Aorta (tissue), 5 donors: ENCODE data around the gene CTNNBL1. TPM values are rescaled to one million over a fixed set of nuclear protein-coding genes. Genes with fewer than 3 reads are reported as not detected.

ENCODE experiments used
- ATAC-seq: fragments of 200-7000 bp; cut with Tn5 transposase; one replicate; pipeline ENCODE4 v1.9.1; 2022; ENCODE audit warnings: moderate library complexity; ENCODE audit not compliant: low FRiP score
- DNase-seq, 2 donors: peaks; one replicate each; pipeline ENCODE4 v3.0.0-alpha.2; 2020
- H3K27ac ChIP-seq, 2 donors: one replicate each; pipeline ENCODE4 v1.5.1; 2013; ENCODE audit warnings: low read length in 2 of 2, mild to moderate bottlenecking in 2 of 2, moderate library complexity in 2 of 2, control low read depth in 1 of 2, inconsistent platforms in 1 of 2, low read depth in 1 of 2
- H3K27me3 ChIP-seq, 2 donors: one replicate each; pipeline ENCODE4 v1.6.1; 2013; ENCODE audit warnings: control low read depth in 1 of 2, low read length in 1 of 2, mild to moderate bottlenecking in 1 of 2, moderate library complexity in 1 of 2; ENCODE audit not compliant: insufficient read depth in 2 of 2, control insufficient read depth in 1 of 2
- H3K36me3 ChIP-seq, 2 donors: one replicate each; pipeline ENCODE4 v1.6.1; 2013; ENCODE audit warnings: control low read depth in 1 of 2, low read length in 1 of 2, mild to moderate bottlenecking in 1 of 2; ENCODE audit not compliant: insufficient read depth in 2 of 2, control insufficient read depth in 1 of 2
- H3K4me1 ChIP-seq, 2 donors: one replicate each; pipeline ENCODE4 v1.6.1; 2013; ENCODE audit warnings: low read length in 2 of 2, control low read depth in 1 of 2, mild to moderate bottlenecking in 1 of 2, moderate library complexity in 1 of 2; ENCODE audit not compliant: insufficient read depth in 2 of 2, control insufficient read depth in 1 of 2
- H3K4me3 ChIP-seq, 2 donors: one replicate each; pipeline ENCODE4 v1.5.1; 2013; ENCODE audit warnings: low read length in 2 of 2, control low read depth in 1 of 2, mild to moderate bottlenecking in 1 of 2
- H3K9me3 ChIP-seq: one replicate; pipeline ENCODE4 v1.6.1; 2013; ENCODE audit warnings: mild to moderate bottlenecking, low read length; ENCODE audit not compliant: control insufficient read depth
- WGBS, 2 donors: extraction: QIAGEN DNeasy Blood & Tissue Kit; methylation state at CpG; one replicate each; pipeline ENCODE4 v1.1.7; 2013; 5-methylcytosine and 5-hydroxymethylcytosine counted together
- intact Hi-C, 2 donors: fragments of 100-400 bp; cut with DNase I; formaldehyde crosslinking; loops; one replicate each; pipeline versions ENCODE4 v1.14.2 to v1.15.0; 2022
- polyA plus RNA-seq, 2 donors: library from polyadenylated mRNA; stranded (reverse); fragments of 200-250 nt; gene quantifications; one replicate each; pipeline ENCODE4 v1.2.3, GENCODE V29; 2013
- total RNA-seq, 2 donors: library from RNA; stranded (reverse); fragmentation: NEBNext Ultra II Directional; extraction: Animal tissue kit (Norgen Biotek cat#: 25700); gene quantifications; one replicate each; pipeline ENCODE4 v1.2.1, GENCODE V29; 2021
- donor health status: healthy with polysubstance abuse.
- donor health status: Bipolar disorder and iron deficiency.
- donor health status: DM: no; HTN: no; CAD: no.
- donor health status: DM: no; HTN: no; CAD: no.
- donor health status: DM: yes; HTN: yes; CAD: no.

CTNNBL1 gene
- total and polyA plus RNA-seq, 4 donors = 42.9 to 71.2 (median 54.4) TPM

DNA sequence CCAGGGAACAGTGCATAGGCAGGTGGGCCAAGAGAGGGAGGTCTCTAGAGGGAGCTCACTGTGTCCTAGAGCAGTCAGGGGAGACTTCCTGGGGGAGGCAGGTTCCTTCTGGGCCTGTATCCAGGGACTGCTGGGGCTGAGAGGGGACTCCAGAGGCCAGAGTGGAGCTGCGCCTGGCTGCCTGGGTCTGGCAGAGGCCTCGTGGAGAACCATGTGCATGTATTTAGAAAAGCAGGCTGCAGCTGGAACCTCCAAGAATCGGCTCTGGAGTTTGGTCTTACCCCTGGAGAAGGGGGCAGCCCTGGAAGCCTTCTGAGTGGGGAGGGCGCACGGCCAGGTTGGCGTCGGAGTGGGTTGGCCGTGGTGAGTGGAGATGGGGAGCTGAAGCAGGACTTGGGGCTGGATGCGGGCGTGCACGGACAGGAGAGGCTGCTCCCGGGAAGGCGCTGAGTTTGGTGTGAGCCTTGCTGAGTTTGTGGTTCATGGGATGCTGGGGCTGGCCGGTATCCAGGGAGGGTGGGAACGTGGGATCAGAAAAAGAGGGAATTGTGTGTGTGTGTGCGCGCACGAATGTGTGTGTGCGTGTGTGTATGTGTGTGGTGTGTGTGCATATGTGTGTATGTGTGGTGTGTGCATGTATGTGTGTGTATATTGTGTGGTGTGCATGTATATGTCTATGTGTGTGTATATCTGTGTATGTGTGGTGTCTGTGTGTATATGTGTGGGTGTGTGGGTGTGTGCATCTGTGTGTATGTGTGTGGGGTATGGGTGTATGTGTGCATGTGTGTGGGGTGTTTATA is 219.9 kb downstream of the CTNNBL1 start:
- Histone ChIP-seq H3K27me3 (no peaks in the 10 kb centered on the region), H3K4me1 (no peaks in the 10 kb centered on the region), H3K27ac (no peak overlapping the region), H3K36me3 (no peaks in the 10 kb centered on the region), H3K4me3 (no peak overlapping the region), H3K9me3 (no peaks in the 10 kb centered on the region)
- WGBS, 2 donors = 37 to 43% methylated on average over 19 of the region's 19 CpGs
- ATAC-seq (no peak), DNase-seq (no peak)
- intact Hi-C loops = no loop called here

DNA sequence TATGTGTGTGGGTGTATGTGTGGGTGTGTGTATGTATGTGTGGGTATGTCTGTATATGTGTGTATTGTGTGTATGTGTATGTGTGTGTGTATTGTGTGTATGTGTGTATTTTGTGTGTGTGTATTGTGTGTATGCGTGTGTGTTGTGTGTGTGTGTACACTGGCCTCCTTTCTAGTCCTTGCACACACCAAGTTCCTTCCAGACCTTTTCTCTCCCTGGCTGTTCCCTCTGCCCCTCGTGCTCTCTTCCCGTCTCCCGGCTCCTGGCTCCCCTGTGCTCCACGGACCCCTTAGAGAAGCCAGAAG is 220.5 kb downstream of the CTNNBL1 start:
- Histone ChIP-seq H3K4me1 (no peaks in the 10 kb centered on the region), H3K9me3 (no peaks in the 10 kb centered on the region), H3K4me3 (no peak overlapping the region), H3K27me3 (no peaks in the 10 kb centered on the region), H3K36me3 (no peaks in the 10 kb centered on the region), H3K27ac (no peak overlapping the region)
- intact Hi-C loops = no loop called here
- ATAC-seq (no peak), DNase-seq (no peak)
- WGBS, 2 donors = 24% methylated on average over 5 of the region's 5 CpGs

DNA sequence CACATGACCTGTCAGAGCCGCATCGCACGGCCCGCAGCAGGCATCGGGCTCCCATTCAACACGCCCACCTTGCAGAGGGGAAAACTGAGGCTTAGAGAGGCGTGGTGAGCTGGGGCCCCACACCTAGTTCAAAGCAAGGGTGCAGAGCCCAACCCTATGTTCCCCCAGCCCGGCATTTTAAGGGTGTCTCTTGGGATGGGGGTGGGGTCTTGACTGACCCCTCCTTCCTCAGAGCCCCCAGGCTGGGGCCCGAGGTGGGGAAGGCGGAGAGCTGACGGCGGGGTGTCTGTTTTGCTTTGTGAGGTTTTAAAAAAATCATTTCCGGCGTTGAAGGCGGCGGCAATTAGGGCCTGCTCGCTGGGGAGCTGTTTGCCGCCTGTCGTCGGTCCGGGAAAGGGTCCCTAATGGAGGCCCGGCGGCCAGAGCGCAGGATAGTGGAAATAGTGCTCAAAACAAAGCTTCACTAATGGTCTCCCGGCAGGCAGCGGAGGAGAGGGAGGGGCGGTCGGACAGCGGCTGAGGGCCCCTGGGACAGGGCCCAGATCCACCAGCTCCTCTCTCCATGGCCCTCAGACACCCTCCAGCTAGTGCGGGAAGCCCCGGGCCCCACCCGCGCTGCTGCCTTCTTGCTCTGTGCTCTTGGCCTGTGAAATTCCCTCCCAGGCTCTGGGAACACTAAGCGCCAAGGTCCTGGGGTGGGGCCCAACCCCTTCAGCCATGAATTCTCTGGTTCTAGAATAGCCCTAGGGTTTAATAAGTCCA is 221.0 kb downstream of the CTNNBL1 start:
- Histone ChIP-seq H3K9me3 (no peaks in the 10 kb centered on the region), H3K36me3 (no peaks in the 10 kb centered on the region), H3K4me1 (no peaks in the 10 kb centered on the region), H3K27ac (no peak overlapping the region), H3K27me3 (no peaks in the 10 kb centered on the region), H3K4me3 (no peak overlapping the region)
- no peak for ATAC-seq
- 4 to 5% methylated on average over 34 of the region's 34 CpGs for WGBS, 2 donors
- DNase-seq = no peak
- intact Hi-C loops = no loop called here

DNA sequence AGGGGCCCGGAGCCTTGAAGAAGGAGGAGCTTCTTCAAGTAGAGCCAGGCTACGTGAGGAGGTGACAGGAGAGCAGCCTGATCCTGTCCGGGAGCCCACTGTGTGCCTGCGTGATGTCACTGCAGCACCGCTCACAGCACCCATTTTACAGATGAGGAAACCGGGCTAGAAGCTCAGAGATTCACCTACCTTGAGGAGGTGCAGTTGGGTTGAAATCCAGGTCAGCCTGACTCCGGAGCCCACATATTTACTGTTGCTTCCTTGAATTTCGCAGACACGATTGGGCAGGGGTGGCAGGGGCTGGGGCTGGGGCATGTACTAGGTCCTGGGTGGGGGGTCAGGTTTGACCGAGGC is 221.6 kb downstream of the CTNNBL1 start:
- H3K4me3 ChIP-seq = no peak overlapping the region
- WGBS, 2 donors = 45 to 50% methylated on average over 9 to 10 of the region's 10 CpGs
- ATAC-seq (no peak), DNase-seq (no peak)
- no peaks in the 10 kb centered on the region for H3K4me1 ChIP-seq
- intact Hi-C loops = no loop called here
- no peaks in the 10 kb centered on the region for H3K27me3 ChIP-seq
- H3K36me3 ChIP-seq = no peaks in the 10 kb centered on the region
- H3K9me3 ChIP-seq = no peaks in the 10 kb centered on the region
- H3K27ac ChIP-seq = no peak overlapping the region

DNA sequence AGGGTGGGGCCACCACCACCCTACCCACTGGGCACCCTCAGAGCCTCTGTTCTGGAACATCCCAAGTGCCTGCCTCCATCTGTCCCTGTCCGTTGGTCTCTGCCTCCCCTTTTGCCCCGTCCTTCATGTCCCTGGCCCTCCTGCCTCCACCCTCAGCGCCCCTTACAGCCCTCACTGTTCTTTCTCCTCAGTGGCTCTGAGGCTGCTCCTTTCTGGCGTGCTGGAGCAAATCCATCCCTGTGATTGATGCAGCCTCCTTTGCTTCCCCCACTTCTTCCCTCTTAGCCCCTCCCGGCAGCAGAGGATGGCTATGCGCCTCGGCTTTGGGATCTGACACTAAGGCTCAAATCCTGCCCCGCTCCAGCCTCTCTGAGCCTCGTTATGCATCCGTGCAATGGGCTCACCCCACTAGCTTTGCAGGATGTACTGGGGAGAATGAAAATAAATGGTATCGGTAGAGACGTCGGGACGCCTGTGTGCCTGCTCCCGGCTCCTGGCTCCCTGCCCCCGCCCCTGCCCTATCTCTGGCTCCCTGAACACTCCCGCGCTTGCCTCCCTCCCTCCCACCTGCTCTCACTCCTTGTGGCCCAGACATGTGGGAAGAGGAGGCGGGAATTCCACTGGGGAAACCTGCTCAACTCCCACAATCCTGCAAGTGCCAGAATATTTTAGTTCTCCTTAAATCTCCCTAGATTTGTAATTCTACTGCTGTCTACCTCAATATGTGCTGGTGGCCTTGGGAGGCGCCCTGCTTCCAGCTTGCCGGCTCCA is 222.2 kb downstream of the CTNNBL1 start:
- Histone ChIP-seq H3K27ac (no peak overlapping the region), H3K4me1 (no peaks in the 10 kb centered on the region), H3K9me3 (no peaks in the 10 kb centered on the region), H3K27me3 (no peaks in the 10 kb centered on the region), H3K4me3 (no peak overlapping the region), H3K36me3 (no peaks in the 10 kb centered on the region)
- WGBS, 2 donors = 6 to 9% methylated on average over 21 of the region's 21 CpGs
- no peak for DNase-seq
- intact Hi-C loops = no loop called here
- ATAC-seq = no peak

DNA sequence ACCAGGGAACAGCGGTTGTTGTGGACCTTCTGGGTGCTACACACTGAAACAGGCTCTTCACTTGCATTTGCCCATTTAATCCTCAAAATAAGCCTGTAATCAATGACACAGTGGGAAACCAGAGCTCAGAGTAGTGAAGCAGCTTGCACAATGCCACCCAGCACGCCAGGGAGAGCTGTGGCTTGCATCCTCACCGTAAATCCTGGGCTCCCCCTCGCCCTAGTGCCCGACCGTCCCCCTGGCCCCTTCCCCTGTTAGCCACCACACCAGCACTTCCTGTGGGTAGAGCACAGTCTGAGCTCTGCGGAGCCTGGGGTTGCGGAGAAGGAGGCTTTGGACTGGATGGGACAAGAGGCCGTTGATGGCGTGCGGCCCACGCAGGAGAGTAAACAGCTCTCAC is 223.6 kb downstream of the CTNNBL1 start:
- H3K9me3 ChIP-seq = no peaks in the 10 kb centered on the region
- ATAC-seq = no peak
- DNase-seq = no peak
- H3K4me3 ChIP-seq = no peak overlapping the region
- H3K27ac ChIP-seq = no peak overlapping the region
- no peaks in the 10 kb centered on the region for H3K4me1 ChIP-seq
- H3K27me3 ChIP-seq = peaks cover 0 to 2% of the 10 kb centered on the region in 2 donors
- 59 to 62% methylated on average over 12 of the region's 12 CpGs for WGBS, 2 donors
- intact Hi-C loops = no loop called here
- H3K36me3 ChIP-seq = no peaks in the 10 kb centered on the region

DNA sequence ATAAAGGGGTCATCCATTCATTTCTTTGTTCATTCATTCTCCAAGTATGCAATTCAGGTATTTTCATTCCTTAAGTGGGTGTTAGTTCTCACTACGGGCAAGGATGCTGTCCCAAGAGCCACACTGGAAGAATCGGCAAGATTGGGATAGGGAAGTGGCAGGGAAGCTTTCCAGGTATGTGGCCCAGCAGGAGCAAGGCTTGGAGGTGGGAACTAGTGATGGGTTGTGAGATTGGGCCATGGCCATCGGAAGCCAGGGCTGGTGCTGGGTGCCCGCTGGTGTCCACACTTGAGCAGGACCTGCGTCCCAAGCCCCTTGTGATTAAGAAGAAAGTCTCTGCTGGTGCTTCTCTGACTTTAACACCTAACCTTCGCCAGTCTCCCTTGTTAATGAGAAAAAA is 224.2 kb downstream of the CTNNBL1 start:
- Histone ChIP-seq H3K4me1 (no peaks in the 10 kb centered on the region), H3K4me3 (no peak overlapping the region), H3K27me3 (peaks cover 0 to 2% of the 10 kb centered on the region in 2 donors), H3K27ac (no peak overlapping the region), H3K36me3 (no peaks in the 10 kb centered on the region), H3K9me3 (no peaks in the 10 kb centered on the region)
- WGBS, 2 donors = 82 to 85% methylated on average over 6 of the region's 6 CpGs
- intact Hi-C loops = no loop called here
- ATAC-seq (no peak), DNase-seq (no peak)

DNA sequence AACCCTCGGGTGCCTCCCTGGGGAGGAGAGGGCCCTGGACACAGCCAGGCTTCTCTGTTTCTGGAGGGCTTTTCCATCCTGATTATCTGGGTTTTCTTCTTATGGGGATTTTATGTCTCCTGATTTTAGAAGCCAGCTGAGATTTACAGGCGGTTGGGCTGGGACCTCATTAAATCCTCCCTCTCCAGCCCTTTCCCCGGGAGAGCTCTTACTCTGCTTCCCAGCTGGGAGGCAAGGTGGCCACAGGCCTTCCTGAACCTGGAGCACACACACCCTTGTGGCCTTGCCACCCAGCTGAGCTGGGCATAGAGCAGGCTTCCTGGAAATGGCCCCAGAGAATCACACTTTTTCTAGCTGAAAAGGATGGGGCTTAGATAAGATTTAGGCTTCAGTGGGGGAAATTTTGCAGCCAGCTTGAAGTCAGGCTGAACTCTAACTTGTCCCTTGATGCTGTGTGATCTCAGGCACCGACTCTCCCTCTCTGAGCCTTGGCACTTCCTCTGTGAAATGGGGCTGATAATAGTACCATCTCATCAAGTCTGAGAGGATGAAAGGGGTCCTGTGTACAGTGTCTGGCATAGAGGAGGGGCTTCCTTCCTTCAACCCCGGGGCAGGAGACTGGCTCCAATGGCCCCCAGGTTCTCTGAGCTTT is 225.7 kb downstream of the CTNNBL1 start:
- DNase-seq (no peak), ATAC-seq (no peak)
- no peaks in the 10 kb centered on the region for H3K4me1 ChIP-seq
- peaks cover 0 to 2% of the 10 kb centered on the region in 2 donors for H3K27me3 ChIP-seq
- 38 to 42% methylated on average over 5 of the region's 5 CpGs for WGBS, 2 donors
- H3K27ac ChIP-seq = no peak overlapping the region
- no peak overlapping the region for H3K4me3 ChIP-seq
- H3K9me3 ChIP-seq = no peaks in the 10 kb centered on the region
- intact Hi-C loops = no loop called here
- H3K36me3 ChIP-seq = no peaks in the 10 kb centered on the region
